Measurements from ENCODE around the gene NR5A2.

NR5A2 gene

GRCh38 chr1:200223207-200223606 is 195.7 kb downstream of the NR5A2 start (continued):
- no peak for TF ChIP-seq ZNF530 (tag by site-specific recombination; IDR thresholded peaks at IDR 0.05; ENCODE audit: low read depth)

- Histone ChIP-seq H3K4me1 (ENCODE audit: control insufficient read depth, insufficient read depth, low read length) (no peaks in the 10 kb centered on the region), H3K27ac (ENCODE audit: extremely low read depth, low read depth, low read length) (no peak overlapping the region), H3K9me3 (ENCODE audit: control insufficient read depth, insufficient read depth, low read depth, low read length) (no peaks in the 10 kb centered on the region), H3K4me3 (ENCODE audit: low read depth, low read length) (no peak overlapping the region), H3K36me3 (ENCODE audit: control insufficient read depth in 2 of 2, insufficient read depth in 1 of 2, low read length in 2 of 2) (no peaks in the 10 kb centered on the region)
- no peak for TF ChIP-seq ZNF23 (tag by site-specific recombination; IDR thresholded peaks at IDR 0.05; ENCODE audit: borderline replicate concordance)
- TF ChIP-seq ZSCAN30 (tag by site-specific recombination; IDR thresholded peaks at IDR 0.05): no peak
- no peak for TF ChIP-seq YY2 (tag by site-specific recombination; IDR thresholded peaks at IDR 0.05)
- TF ChIP-seq ZNF148 (tag by site-specific recombination; IDR thresholded peaks at IDR 0.05; ENCODE audit: borderline replicate concordance): no peak
- no peak for TF ChIP-seq WT1 (tag by site-specific recombination; IDR thresholded peaks at IDR 0.05)
- no peak for TF ChIP-seq ZNF610 (tag by site-specific recombination; IDR thresholded peaks at IDR 0.05; ENCODE audit: borderline replicate concordance)
- TF ChIP-seq ZNF549 (tag by site-specific recombination; IDR thresholded peaks at IDR 0.05): no peak
- TF ChIP-seq MEIS1 (CRISPR knock-in tag; IDR thresholded peaks at IDR 0.05; ENCODE audit: borderline replicate concordance): no peak
- POLR2A ChIA-PET: interaction anchor here (0.6 kb wide), 1 partner anchor 11 kb away, joined by 3 read pairs; no protein-coding TSS in a partner anchor
- CTCF ChIA-PET: interaction anchor here (1.5 kb wide), 1 partner anchor 267 kb away, joined by 4 read pairs; no protein-coding TSS in a partner anchor
These were observed 196.1 kb downstream of the NR5A2 start for GRCh38 chr1:200223613-200224012.

GRCh38 chr1:200224315-200224714 is 196.8 kb downstream of the NR5A2 start:
- CTCF ChIA-PET: interaction anchor here (1.5 kb wide), 1 partner anchor 266 kb away, joined by 4 read pairs; no protein-coding TSS in a partner anchor
- POLR2A ChIA-PET: no interaction called here
- Histone ChIP-seq H3K4me3 (ENCODE audit: low read depth, low read length) (no peak overlapping the region), H3K27ac (ENCODE audit: extremely low read depth, low read depth, low read length) (no peak overlapping the region), H3K4me1 (ENCODE audit: control insufficient read depth, insufficient read depth, low read length) (no peaks in the 10 kb centered on the region), H3K36me3 (ENCODE audit: control insufficient read depth in 2 of 2, insufficient read depth in 1 of 2, low read length in 2 of 2) (no peaks in the 10 kb centered on the region), H3K9me3 (ENCODE audit: control insufficient read depth, insufficient read depth, low read depth, low read length) (no peaks in the 10 kb centered on the region)
- TF ChIP-seq GLIS2 (tag by site-specific recombination; IDR thresholded peaks at IDR 0.05) (no peak), ZFP69B (tag by site-specific recombination; IDR thresholded peaks at IDR 0.05) (no peak), ZNF530 (tag by site-specific recombination; IDR thresholded peaks at IDR 0.05; ENCODE audit: low read depth) (no peak), ZNF623 (tag by site-specific recombination; IDR thresholded peaks at IDR 0.05) (no peak), ZBTB44 (tag by site-specific recombination; IDR thresholded peaks at IDR 0.05) (no peak), ZNF654 (tag by site-specific recombination; IDR thresholded peaks at IDR 0.05; ENCODE audit: low read depth) (no peak), ZEB2 (tag by site-specific recombination; IDR thresholded peaks at IDR 0.05) (no peak), ZNF626 (tag by site-specific recombination; IDR thresholded peaks at IDR 0.05) (no peak), ZNF473 (tag by site-specific recombination; IDR thresholded peaks at IDR 0.05) (no peak), ZNF311 (tag by site-specific recombination; IDR thresholded peaks at IDR 0.05; ENCODE audit: borderline replicate concordance) (no peak), ZNF510 (tag by site-specific recombination; IDR thresholded peaks at IDR 0.05; ENCODE audit: insufficient replicate concordance) (no peak), SP7 (tag by site-specific recombination; IDR thresholded peaks at IDR 0.05) (no peak), ZBTB8A (tag by site-specific recombination; IDR thresholded peaks at IDR 0.05) (no peak), PRDM4 (tag by site-specific recombination; IDR thresholded peaks at IDR 0.05) (no peak), ZNF37A (tag by site-specific recombination; IDR thresholded peaks at IDR 0.05) (no peak), OSR2 (tag by site-specific recombination; IDR thresholded peaks at IDR 0.05) (no peak), ZBTB21 (tag by site-specific recombination; IDR thresholded peaks at IDR 0.05) (no peak)

Data from HEK293 (cell line).